DMS53 treated with DMSO at 0.1 percent for 48 hours (cell line): ENCODE results near the gene CORO6.

Experiments used
- DNase-seq: peaks from one replicate; lab custom pipeline; 2025; ENCODE audit not compliant: unreplicated experiment; lab: John Stamatoyannopoulos, UW

CORO6 gene

GRCh38 chr17:29591737-29592608 lies 30.7 kb downstream of the CORO6 start:
- peak; percentile 81 for DNase-seq

GRCh38 chr17:29591146-29591736 lies 31.5 kb downstream of the CORO6 start:
- DNase-seq, result peak; percentile 62

GRCh38 chr17:29590411-29591145 lies 32.1 kb downstream of the CORO6 start:
- DNase-seq, result no peak

GRCh38 chr17:29589524-29590410 lies 32.9 kb downstream of the CORO6 start, which contains the start of gene GIT1:
TSS of gene GIT1 (minus strand) at chr17:29589648. CDS start at chr17:29589378, 270 bp downstream.
- DNase-seq, result peak; percentile 49

GRCh38 chr17:29588562-29589411 lies 33.9 kb downstream of the CORO6 start:
- DNase-seq, result no peak

- DNase-seq, result no peak
These were observed 34.6 kb downstream of the CORO6 start for GRCh38 chr17:29588017-29588561.

GRCh38 chr17:29587591-29587990 lies 35.1 kb downstream of the CORO6 start:
- DNase-seq, result no peak

GRCh38 chr17:29586676-29587469 lies 35.8 kb downstream of the CORO6 start:
- DNase-seq, result no peak

GRCh38 chr17:29585080-29585751 lies 37.5 kb downstream of the CORO6 start:
- no peak for DNase-seq

GRCh38 chr17:29584452-29585079 lies 38.1 kb downstream of the CORO6 start:
- DNase-seq, result no peak

- DNase-seq, result no peak
These were observed 39.1 kb downstream of the CORO6 start for GRCh38 chr17:29583324-29584248.

GRCh38 chr17:29582772-29583171 lies 39.9 kb downstream of the CORO6 start:
- no peak for DNase-seq

GRCh38 chr17:29582254-29582765 lies 40.4 kb downstream of the CORO6 start:
- DNase-seq, result no peak

GRCh38 chr17:29581583-29582253 lies 41.0 kb downstream of the CORO6 start:
- no peak for DNase-seq

GRCh38 chr17:29579866-29580771 lies 42.6 kb downstream of the CORO6 start:
- DNase-seq, result peak; percentile 40
